H9 (cell line): ENCODE measurements around the gene SYNPO2. TPM values are rescaled to one million over a fixed set of nuclear protein-coding genes. Genes with fewer than 3 reads are reported as not detected.
"Not testable (repeated sequence)": the region's sequence is repeated elsewhere in the genome, so short reads cannot be mapped to it uniquely, and the experiment has no call there.

ENCODE experiments used
- DNase-seq: peaks from one replicate; pipeline ENCODE4 v3.0.0-alpha.2; 2017
- H2AFZ ChIP-seq: one replicate; pipeline ENCODE4 v1.6.1; 2013; ENCODE audit warnings: mild to moderate bottlenecking, low read length, control low read depth, moderate library complexity
- H2AK5ac ChIP-seq: 2 replicates; pipeline ENCODE4 v1.6.1; 2013; ENCODE audit warnings: low read length, control low read depth, mixed read lengths; ENCODE audit not compliant: insufficient read length
- H2BK120ac ChIP-seq: one replicate; pipeline ENCODE4 v1.6.1; 2013; ENCODE audit warnings: low read depth, mild to moderate bottlenecking, low read length, control low read depth, inconsistent platforms; ENCODE audit not compliant: poor library complexity, severe bottlenecking
- H2BK12ac ChIP-seq: 2 replicates; pipeline ENCODE4 v1.6.1; 2013; ENCODE audit warnings: low read length, control low read depth, mixed read lengths, low read depth; ENCODE audit not compliant: insufficient read length
- H2BK15ac ChIP-seq: 2 replicates; pipeline ENCODE4 v1.6.1; 2013; ENCODE audit warnings: low read depth, low read length, control low read depth
- H2BK20ac ChIP-seq: one replicate; pipeline ENCODE4 v1.6.1; 2013; ENCODE audit warnings: low read depth, mild to moderate bottlenecking, low read length, control low read depth, inconsistent platforms; ENCODE audit not compliant: poor library complexity, severe bottlenecking
- H2BK5ac ChIP-seq: 2 replicates; pipeline ENCODE4 v1.6.1; 2013; ENCODE audit warnings: low read length, control low read depth, mixed read lengths; ENCODE audit not compliant: insufficient read length
- H3K14ac ChIP-seq: 2 replicates; pipeline ENCODE4 v1.6.1; 2013; ENCODE audit warnings: low read length, control low read depth; ENCODE audit not compliant: insufficient read depth
- H3K18ac ChIP-seq: 2 replicates; pipeline ENCODE4 v1.6.1; 2013; ENCODE audit warnings: low read depth, mild to moderate bottlenecking, mixed read lengths, low read length, control low read depth; ENCODE audit not compliant: insufficient read length
- H3K23ac ChIP-seq: 2 replicates; pipeline ENCODE4 v1.6.1; 2013; ENCODE audit warnings: low read length, control low read depth, mixed read lengths, low read depth; ENCODE audit not compliant: insufficient read length
- H3K23me2 ChIP-seq: 2 replicates; pipeline ENCODE4 v1.6.1; 2013; ENCODE audit warnings: low read depth, mild to moderate bottlenecking, mixed read lengths, low read length, control low read depth; ENCODE audit not compliant: insufficient read length, poor library complexity, severe bottlenecking
- H3K27ac ChIP-seq: 2 replicates; pipeline ENCODE4 v1.5.1; 2013; ENCODE audit warnings: low read length, control low read depth, mixed read lengths, low read depth; ENCODE audit not compliant: insufficient read length
- H3K27me3 ChIP-seq: 2 replicates; pipeline ENCODE4 v1.6.1; 2013; ENCODE audit warnings: low read length, control low read depth, inconsistent platforms; ENCODE audit not compliant: insufficient read depth
- H3K4ac ChIP-seq: 2 replicates; pipeline ENCODE4 v1.6.1; 2013; ENCODE audit warnings: low read depth, mild to moderate bottlenecking, control low read depth, inconsistent platforms, low read length, moderate library complexity
- H3K4me1 ChIP-seq: 2 replicates; pipeline ENCODE4 v1.6.1; 2013; ENCODE audit warnings: low read length, control low read depth, inconsistent platforms; ENCODE audit not compliant: insufficient read depth
- H3K4me2 ChIP-seq: 2 replicates; pipeline ENCODE4 v1.6.1; 2013; ENCODE audit warnings: low read length, control low read depth, mixed read lengths; ENCODE audit not compliant: insufficient read length, insufficient read depth
- H3K56ac ChIP-seq: 2 replicates; pipeline ENCODE4 v1.6.1; 2013; ENCODE audit warnings: low read depth, mild to moderate bottlenecking, mixed read lengths, low read length, control low read depth; ENCODE audit not compliant: insufficient read length
- H3K79me1 ChIP-seq: 2 replicates; pipeline ENCODE4 v1.6.1; 2013; ENCODE audit warnings: low read depth, mild to moderate bottlenecking, moderate library complexity, low read length, control low read depth, inconsistent platforms; ENCODE audit not compliant: insufficient read depth, poor library complexity, severe bottlenecking
- H3K79me2 ChIP-seq: 2 replicates; pipeline ENCODE4 v1.6.1; 2013; ENCODE audit warnings: low read length, control low read depth, inconsistent platforms; ENCODE audit not compliant: insufficient read depth
- H3K9ac ChIP-seq: 2 replicates; pipeline ENCODE4 v1.6.1; 2013; ENCODE audit warnings: low read length, control low read depth, mixed read lengths; ENCODE audit not compliant: insufficient read length; ENCODE audit errors: extremely low read depth
- H3K9me3 ChIP-seq: one replicate; pipeline ENCODE4 v1.6.1; 2013; ENCODE audit warnings: low read depth, low read length, inconsistent platforms; ENCODE audit not compliant: control insufficient read depth
- H3T11ph ChIP-seq: one replicate; pipeline ENCODE4 v1.6.1; 2013; ENCODE audit warnings: mild to moderate bottlenecking, low read length, control low read depth, inconsistent platforms
- H4K20me1 ChIP-seq: one replicate; pipeline ENCODE4 v1.6.1; 2013; ENCODE audit not compliant: control insufficient read depth, insufficient read length, insufficient read depth
- H4K5ac ChIP-seq: 2 replicates; pipeline ENCODE4 v1.6.1; 2013; ENCODE audit warnings: low read depth, mild to moderate bottlenecking, mixed read lengths, low read length, control low read depth; ENCODE audit not compliant: insufficient read length
- H4K8ac ChIP-seq: replicated peaks from 2 replicates; pipeline ENCODE4 v1.6.1; 2013; ENCODE audit warnings: low read length, control low read depth, mixed read lengths, low read depth; ENCODE audit not compliant: insufficient read length
- H4K91ac ChIP-seq: 2 replicates; pipeline ENCODE4 v1.6.1; 2013; ENCODE audit warnings: low read depth, mild to moderate bottlenecking, moderate library complexity, mixed read lengths, low read length, control low read depth; ENCODE audit not compliant: insufficient read length
- H3K27ac Mint-ChIP-seq, 3 experiments: 2 replicates in 2 of 3; 3 replicates in 1 of 3; pipeline ENCODE4 v1.8.0; 2020 to 2021; ENCODE audit warnings: mixed read lengths in 3 of 3, mild to moderate bottlenecking in 1 of 3, moderate library complexity in 1 of 3
- H3K27me3 Mint-ChIP-seq: 2 replicates; pipeline ENCODE4 v1.8.0; 2021; ENCODE audit warnings: low read depth, mild to moderate bottlenecking, moderate library complexity, mixed read lengths
- H3K36me3 Mint-ChIP-seq, 3 experiments: 2 replicates in 2 of 3; 3 replicates in 1 of 3; pipeline ENCODE4 v1.8.0; 2020 to 2021; ENCODE audit warnings: low read depth in 3 of 3, mixed read lengths in 3 of 3; ENCODE audit not compliant: insufficient read depth in 1 of 3
- H3K4me1 Mint-ChIP-seq, 2 experiments: 2 replicates each; pipeline ENCODE4 v1.8.0; 2020; ENCODE audit warnings: mixed read lengths in 2 of 2
- H3K4me3 Mint-ChIP-seq, 2 experiments: 2 replicates in 1 of 2; 3 replicates in 1 of 2; pipeline ENCODE4 v1.8.0; 2020 to 2021; ENCODE audit warnings: mild to moderate bottlenecking in 2 of 2, mixed read lengths in 2 of 2, moderate library complexity in 1 of 2
- H3K9me3 Mint-ChIP-seq, 2 experiments: 2 replicates in 1 of 2; 3 replicates in 1 of 2; pipeline ENCODE4 v1.8.0; 2020; ENCODE audit warnings: mild to moderate bottlenecking in 2 of 2, mixed read lengths in 2 of 2, moderate library complexity in 1 of 2
- CTCF ChIP-seq: fragments of 200-600 bp; sonication (generic); conservative IDR thresholded peaks from 3 replicates; pipeline ENCODE4 v1.8.0; 2021; ENCODE audit warnings: antibody characterized with exemption, mild to moderate bottlenecking
- WGBS: extraction: QIAGEN DNeasy Blood & Tissue Kit; methylation state at CpG from one replicate; pipeline ENCODE4 v1.1.7; 2013; ENCODE audit warnings: missing lambda C conversion rate, low lambda C conversion rate, mixed read lengths; ENCODE audit not compliant: insufficient read length; ENCODE audit errors: extremely low coverage; 5-methylcytosine and 5-hydroxymethylcytosine counted together
- total RNA-seq: library from RNA; stranded (reverse); gene quantifications from 2 replicates; pipeline ENCODE4 v1.2.1, GENCODE V29; 2021

SYNPO2 gene
- total RNA-seq, 1 experiment from 2014 or later: 1.1 TPM

DNA sequence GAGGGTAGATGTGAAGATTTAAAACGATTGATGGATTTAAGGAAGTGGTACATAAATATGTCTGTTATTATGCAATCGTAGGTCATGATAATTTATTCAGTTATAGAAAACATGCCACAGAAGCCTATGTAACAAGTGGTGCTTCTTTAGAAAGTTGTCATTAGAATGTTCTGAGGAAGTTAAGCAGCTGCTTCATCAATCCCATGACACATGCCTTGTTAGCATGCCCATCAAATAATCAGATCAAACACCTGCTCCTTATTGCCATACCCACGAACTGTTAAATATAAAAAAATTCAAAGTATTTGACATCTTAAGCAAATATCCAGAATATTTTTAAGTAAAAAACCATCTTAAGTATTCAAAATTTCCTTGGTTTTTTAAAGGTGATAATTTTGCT, 170.6 kb downstream of the SYNPO2 start:
- Histone ChIP-seq H2AFZ (no peak overlapping the region), H4K91ac (no peak overlapping the region), H3K27ac (no peak overlapping the region), H4K5ac (no peak overlapping the region), H3T11ph (no peak overlapping the region), H3K79me2 (no peaks in the 10 kb centered on the region), H2BK5ac (no peak overlapping the region), H3K23ac (no peak overlapping the region), H4K8ac (no peak overlapping the region), H3K9ac (no peak overlapping the region), H3K18ac (no peak overlapping the region), H3K23me2 (no peaks in the 10 kb centered on the region), H2BK120ac (no peak overlapping the region), H3K4me2 (no peak overlapping the region), H3K4me1 (no peaks in the 10 kb centered on the region), H2AK5ac (no peak overlapping the region), H3K4ac (no peak overlapping the region), H3K27me3 (no peaks in the 10 kb centered on the region), H2BK20ac (no peak overlapping the region), H4K20me1 (no peaks in the 10 kb centered on the region), H3K9me3 (no peaks in the 10 kb centered on the region), H2BK12ac (no peak overlapping the region), H2BK15ac (no peak overlapping the region), H3K79me1 (no peaks in the 10 kb centered on the region), H3K56ac (no peak overlapping the region), H3K14ac (no peak overlapping the region)
- H3K4me3 Mint-ChIP-seq: no peak overlapping the region
- TF ChIP-seq CTCF: no peak
- 100% methylated on average over 2 of the region's 3 CpGs for WGBS
- DNase-seq: no peak
- no peaks in the 10 kb centered on the region for H3K36me3 Mint-ChIP-seq
- H3K9me3 Mint-ChIP-seq: no peaks in the 10 kb centered on the region
- no peaks in the 10 kb centered on the region for H3K4me1 Mint-ChIP-seq
- no peak overlapping the region for H3K27ac Mint-ChIP-seq
- no peaks in the 10 kb centered on the region for H3K27me3 Mint-ChIP-seq

DNA sequence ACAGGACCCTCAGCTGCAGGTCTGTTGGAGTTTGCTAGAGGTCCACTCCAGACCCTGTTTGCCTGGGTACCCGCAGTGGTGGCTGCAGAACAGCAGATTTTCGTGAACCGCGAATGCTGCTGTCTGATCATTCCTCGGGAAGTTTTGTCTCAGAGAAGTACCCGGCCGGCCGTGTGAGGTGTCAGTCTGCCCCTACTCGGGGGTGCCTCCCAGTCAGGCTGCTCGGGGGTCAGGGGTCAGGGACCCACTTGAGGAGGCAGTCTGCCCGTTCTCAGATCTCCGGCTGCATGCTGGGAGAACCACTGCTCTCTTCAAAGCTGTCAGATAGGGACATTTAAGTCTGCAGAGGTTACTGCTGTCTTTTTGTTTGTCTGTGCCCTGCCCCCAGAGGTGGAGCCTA, 178.5 kb downstream of the SYNPO2 start:
- H3K23ac ChIP-seq, H3K56ac ChIP-seq, H3K27me3 ChIP-seq, H3K9me3 ChIP-seq, H3K79me1 ChIP-seq, H3K79me2 ChIP-seq, H3K4me2 ChIP-seq, H4K5ac ChIP-seq, H2AK5ac ChIP-seq, H4K20me1 ChIP-seq, H3T11ph ChIP-seq, H2BK5ac ChIP-seq, H4K91ac ChIP-seq, H3K27ac ChIP-seq, H2BK15ac ChIP-seq, H4K8ac ChIP-seq, DNase-seq, H3K4ac ChIP-seq, H3K14ac ChIP-seq, H3K23me2 ChIP-seq, H2BK20ac ChIP-seq, H2BK12ac ChIP-seq, H3K4me1 ChIP-seq, H2AFZ ChIP-seq, H3K27ac Mint-ChIP-seq, H3K18ac ChIP-seq, H3K9ac ChIP-seq, H2BK120ac ChIP-seq: not testable (repeated sequence)
- Mint-ChIP-seq H3K36me3 (peaks cover 1 to 23% (median 7%) of the 10 kb centered on the region in 3 experiments; a peak in 3 of 7 replicates), H3K4me1 (peaks cover 20 to 21% of the 10 kb centered on the region in 2 experiments), H3K9me3 (peaks cover 0 to 13% of the 10 kb centered on the region in 2 experiments; a peak in 3 of 5 replicates), H3K27me3 (peaks cover 22% of the 10 kb centered on the region), H3K4me3 (peak overlapping the region; percentile 83 to 89)
- WGBS: no CpG with 5 or more reads among the region's 12 CpGs
